Measurements from ENCODE around the gene LRRFIP1.
"Not testable (repeated sequence)": the region's sequence is repeated elsewhere in the genome, so short reads cannot be mapped to it uniquely, and the experiment has no call there.

LRRFIP1 gene

GRCh38 chr2:237627441-237628246 is at the start of gene LRRFIP1:
Gene LRRFIP1 (plus strand): TSS chr2:237627587. CDS start chr2:237627645, 58 bp downstream.
- no peak for DNase-seq

DNA sequence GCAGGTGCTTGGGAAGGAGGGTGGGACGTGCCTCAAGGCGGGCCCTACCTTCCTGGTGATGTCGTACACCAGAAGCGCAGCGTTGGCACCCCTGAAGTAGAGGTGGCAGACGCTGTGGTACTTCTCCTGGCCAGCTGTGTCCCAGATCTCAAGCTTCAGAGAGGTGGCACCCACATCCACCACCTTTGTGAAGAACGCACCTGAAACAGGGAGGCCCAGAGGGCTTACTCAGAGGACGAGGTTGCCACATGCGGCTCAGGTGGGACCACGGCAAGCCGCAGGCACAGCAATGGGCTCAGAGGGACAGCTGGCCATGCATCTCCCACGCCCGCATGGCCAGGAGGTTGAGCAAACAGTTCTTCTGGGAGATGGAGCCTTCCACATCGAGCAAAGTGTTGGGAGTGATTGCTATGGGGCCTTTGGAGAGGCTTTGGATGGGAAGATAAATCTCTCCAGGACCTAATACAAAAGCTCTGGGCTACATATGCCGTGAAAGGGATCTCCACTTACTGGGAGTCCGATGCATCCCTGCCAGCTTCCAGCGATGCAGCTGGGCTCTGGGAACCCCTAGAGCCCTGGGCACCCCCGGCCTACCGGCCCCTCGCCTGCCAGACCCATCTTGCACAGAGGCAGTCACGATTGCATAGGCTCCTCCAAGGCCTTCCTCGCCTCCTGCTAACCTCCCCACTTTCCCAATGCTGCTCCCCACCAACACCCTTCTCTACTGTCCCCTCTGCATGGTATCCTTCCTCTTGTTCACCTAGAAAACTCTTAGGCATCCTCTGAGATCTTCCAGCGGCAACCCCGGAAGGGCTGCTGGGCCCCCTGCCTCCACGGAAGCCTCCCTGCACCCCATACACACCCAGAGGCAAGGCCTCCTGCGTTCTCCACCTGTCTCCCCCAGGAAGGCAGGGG is 49.2 kb upstream of the LRRFIP1 start:
- DNase-seq = no peak

GRCh38 chr2:237581326-237581725 is 46.1 kb upstream of the LRRFIP1 start:
- DNase-seq = no peak

- DNase-seq = peak; percentile 72
Measured at GRCh38 chr2:237581751-237582746, 45.3 kb upstream of the LRRFIP1 start.

DNA sequence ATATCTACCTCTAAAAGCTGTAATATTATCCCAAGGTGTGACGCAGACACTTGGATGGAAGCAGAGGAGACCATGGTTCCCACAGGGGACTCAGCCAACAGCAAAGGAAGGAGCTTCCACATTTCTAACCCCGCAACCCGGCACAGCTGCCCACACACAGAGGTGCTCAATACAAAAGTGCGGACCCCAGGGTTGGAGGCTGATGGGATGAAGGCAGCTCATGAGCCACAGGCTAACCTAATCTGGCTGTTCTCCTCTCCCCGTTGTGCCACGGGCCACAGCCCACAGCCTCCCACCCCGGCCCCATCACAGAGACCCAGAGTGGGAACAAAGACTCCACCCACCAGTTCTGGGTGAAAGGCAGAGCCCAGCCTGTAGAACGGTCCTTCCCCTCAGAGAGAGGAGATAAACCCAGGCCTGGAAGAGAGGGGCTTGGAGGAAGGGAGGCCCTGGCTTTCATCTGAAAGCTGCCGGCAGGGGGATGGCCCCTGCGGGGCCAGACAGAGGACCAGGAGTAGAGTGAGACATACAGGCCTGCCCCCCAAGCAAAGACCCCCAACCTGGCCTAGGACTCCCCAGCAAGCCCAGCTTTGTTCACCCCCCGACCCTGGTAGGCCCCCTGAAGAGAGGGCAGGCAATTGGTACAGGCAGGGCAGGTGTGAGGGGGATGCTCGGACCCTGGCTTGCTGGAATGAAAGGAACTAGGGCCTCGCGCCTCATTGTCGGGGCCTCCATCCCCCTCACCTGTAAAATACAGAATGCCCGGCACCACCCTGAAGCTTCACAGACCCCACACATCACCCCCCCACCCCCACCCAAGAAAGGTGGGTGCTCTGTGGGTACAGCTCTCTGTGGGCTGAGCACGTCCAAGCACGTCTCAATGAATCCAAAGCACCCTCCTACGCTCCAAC is 43.7 kb upstream of the LRRFIP1 start:
- no peak for DNase-seq

GRCh38 chr2:237585590-237586221 is 41.7 kb upstream of the LRRFIP1 start:
- no peak for DNase-seq

- DNase-seq = no peak
Measured at GRCh38 chr2:237588044-237588696, 39.2 kb upstream of the LRRFIP1 start.

DNA sequence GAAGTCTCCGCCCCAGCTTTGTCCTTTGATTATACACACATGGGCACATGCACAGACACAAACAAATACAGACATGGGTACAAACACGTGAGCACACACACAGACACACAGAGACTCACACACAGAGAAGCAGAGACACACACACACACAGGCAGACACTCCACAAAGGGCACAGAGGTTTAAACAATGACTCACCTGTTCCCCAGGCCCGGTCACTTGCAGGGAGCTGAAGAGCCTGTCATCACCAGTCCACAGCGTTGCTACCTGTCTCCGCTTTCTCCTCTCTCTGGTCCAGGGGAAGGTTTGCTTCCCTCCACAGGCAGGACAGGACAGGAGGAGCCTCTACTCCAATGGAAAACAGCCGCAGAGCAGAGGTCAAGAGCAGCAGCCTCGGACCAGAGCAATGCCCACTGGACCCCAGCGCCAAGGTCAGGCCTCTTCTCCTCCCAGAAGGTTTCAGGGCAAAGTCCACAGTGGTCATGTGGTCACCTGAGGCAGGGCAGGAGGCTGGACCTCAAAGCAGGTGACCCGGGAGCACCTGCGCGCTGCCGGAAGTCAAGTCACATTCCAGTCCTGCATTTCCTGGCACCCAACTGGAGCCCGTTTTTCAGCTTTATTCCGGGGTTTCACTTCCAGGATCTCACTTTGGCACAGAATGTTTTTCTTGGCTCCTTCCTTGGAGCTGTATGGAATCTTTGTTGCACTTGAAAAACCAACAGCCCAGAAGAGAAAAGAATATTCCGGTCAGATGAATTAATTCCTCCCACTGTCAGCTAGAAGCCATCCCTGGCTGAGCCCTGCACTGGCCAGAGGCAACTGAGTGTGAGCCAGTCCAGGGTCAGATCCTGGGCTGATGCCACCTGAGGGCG is 36.9 kb upstream of the LRRFIP1 start, which contains the start of gene RAB17:
Gene RAB17, minus strand, starts transcription at position 463 of the 869 bp plus-strand sequence. CDS start 4,580 bp downstream, outside the sequence.
- DNase-seq = no peak

DNA sequence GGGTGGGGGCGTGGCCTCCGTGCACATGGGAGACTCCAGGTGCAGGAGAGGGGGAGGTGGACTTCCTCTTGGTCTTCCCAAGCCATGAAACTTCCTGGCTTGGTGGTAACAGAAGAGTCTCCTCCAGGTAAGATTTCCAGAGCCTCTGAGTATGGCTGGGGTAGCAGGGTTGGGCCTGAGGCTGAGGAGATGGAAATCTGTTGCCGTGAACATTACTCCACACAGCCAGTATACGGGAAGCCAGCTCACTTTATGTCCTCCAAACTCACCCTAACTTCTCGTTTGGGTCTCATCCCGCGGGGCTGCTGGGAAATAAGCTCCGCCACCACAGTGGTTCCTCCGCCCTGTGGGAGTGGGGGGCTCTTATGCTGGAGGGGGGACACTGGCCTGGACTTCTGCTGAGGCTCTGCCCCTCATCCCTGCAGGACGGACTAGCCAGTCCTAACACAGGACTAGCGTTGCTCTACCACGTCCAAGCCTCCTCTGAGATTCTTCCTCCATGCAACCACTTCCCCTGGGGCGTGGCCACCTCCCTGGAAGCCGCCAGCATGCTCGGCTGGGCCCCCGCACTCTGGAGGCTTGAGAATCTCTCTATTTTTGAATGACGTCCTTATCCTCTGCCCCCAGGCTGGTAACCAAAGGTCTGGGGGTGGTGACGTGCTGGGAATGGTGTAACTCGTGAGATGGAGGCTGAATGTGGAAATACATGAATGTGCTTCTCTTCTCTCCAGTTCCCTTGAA is 36.1 kb upstream of the LRRFIP1 start:
- DNase-seq = no peak

DNA sequence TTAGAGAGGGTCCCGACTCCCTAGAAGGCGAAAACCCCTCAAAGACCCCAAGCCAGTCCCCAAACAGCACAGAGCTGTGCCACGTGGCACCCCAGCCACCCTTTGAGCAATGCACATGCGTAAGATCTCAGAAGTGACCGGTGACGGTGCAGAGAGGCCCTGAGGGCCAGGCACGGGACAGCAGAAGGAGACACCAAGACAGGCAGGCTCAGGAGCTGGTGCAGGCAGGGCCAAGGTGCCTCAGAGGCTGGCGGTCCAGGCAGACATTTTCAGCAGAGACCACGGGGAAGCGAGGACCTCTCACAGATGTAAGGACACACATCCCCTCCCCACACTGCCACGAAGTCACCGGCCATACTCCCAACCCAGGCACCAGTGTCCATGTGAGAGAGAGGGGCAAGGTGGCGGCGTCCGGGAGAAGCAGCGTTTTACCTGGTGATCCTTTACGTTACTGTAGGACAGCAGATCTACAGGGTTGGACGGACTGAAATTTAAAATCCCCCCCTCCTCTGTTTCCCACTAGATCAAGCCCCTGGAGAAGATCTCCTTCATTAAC is 34.9 kb upstream of the LRRFIP1 start:
- DNase-seq = no peak

DNA sequence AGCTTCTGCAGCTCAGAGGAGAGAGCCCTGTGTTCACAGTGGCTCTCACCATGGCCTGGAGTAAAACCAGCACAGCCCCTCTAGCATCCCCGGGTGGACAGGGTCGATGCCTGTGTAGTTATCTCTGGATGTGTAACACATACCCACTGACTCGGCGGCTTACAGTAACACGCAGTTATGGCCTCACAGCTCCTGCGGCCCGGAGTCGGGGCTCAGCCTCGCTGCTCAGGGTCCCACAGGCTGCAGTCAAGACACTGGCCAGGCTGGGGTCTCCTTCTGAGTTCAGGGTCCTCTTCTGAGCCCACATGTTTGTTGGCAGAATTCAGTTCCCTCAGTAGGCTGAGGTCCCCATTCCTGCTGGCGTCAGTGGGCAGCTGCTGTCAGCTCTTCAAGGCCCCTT is 34.4 kb upstream of the LRRFIP1 start:
- DNase-seq = no peak

- no peak for DNase-seq
Measured at GRCh38 chr2:237593596-237594320, 33.6 kb upstream of the LRRFIP1 start.

DNA sequence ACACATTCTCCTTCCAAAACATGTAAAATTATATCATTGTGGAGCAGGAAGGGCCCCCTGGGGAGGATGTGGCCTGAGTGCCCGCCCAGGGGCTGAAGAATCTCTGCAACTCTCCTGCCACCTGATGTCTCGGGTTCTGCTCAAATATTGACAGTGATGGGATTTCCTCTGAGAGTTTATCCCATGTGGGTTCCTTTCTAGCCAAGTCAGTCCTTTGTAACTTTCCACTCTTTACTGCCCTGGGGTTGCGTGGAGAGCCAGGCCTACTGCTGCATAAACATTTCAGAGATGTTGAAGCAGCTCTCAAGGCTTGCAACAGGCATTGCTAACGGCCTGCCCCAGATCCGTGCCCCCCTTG is 32.9 kb upstream of the LRRFIP1 start:
- DNase-seq = no peak

DNA sequence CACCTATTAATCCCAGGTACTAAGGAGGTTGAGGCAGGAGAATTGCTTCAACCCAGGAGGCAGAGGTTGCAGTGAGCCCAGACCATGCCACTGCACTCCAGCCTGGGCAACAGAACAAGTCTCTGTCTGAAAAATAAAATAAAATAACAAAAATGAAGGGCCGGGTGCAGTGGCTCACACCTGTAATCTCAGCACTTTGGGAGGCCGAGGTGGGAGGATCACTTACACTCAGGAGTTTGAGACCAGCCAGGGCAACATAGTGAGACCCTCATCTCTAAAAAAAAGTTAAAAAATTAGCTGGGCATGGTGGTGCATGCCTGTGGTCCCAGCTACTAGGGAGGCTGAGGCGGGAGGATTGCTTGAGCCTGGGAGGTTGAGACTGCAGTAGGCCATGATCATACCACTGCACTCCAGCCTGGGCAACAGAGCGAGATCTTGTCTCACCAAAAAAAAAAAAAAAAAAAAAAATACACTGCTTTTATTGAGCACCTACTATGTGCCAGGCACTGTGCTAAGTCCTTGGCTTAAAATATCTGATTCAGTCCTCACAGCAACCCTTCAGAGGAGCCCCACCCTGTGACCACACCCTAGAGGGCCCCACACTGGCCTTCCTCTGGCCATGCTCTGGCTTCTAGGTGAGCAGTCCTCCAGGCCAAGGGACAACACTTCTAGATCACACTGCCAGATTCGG is 31.4 kb upstream of the LRRFIP1 start:
- DNase-seq = not testable (repeated sequence)

DNA sequence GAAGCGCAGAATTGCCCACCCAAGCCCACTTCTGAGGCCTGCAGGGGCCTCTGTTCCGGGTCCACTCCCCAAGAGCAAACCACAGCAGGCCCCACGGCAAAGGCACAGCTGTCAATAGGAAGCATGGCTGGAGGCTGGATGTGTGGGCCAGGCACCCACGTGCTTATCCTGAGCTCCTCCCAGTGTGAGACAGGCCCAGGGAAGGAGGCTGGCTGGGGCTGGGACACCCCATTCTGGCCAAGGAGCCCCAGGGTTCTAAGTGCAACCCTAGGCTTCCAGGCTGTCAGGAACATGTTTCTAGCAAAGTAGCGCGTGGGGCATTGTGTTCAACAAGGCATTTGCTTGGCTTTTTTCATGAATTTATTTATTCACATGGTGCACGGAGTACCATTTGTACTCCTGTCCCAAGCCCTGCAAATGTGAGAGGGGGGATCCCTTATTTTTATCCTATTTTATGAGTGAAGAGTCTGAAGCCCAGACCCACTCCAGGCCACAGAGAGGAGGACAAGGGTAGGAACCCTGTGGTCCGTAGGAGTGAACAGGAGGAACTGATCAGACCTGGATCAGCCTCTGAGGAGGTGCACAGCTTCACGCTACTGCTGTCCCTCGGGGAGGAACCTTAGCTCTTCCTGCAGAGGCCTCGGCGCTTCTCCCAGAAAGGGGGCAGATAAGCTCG is 30.7 kb upstream of the LRRFIP1 start:
- DNase-seq = no peak

All from fibroblast of upper back skin (primary cell).